Glomerular visceral epithelial cell (primary cell): ENCODE measurements around the gene TP63.

Experiments
- DNase-seq: peaks from one replicate; pipeline ENCODE4 v3.0.0-alpha.2; 2016; ENCODE audit errors: extremely low spot score

The TP63 gene

GRCh38 chr3:189809583-189809982 lies 178.4 kb downstream of the TP63 start:
- no peak for DNase-seq

DNA sequence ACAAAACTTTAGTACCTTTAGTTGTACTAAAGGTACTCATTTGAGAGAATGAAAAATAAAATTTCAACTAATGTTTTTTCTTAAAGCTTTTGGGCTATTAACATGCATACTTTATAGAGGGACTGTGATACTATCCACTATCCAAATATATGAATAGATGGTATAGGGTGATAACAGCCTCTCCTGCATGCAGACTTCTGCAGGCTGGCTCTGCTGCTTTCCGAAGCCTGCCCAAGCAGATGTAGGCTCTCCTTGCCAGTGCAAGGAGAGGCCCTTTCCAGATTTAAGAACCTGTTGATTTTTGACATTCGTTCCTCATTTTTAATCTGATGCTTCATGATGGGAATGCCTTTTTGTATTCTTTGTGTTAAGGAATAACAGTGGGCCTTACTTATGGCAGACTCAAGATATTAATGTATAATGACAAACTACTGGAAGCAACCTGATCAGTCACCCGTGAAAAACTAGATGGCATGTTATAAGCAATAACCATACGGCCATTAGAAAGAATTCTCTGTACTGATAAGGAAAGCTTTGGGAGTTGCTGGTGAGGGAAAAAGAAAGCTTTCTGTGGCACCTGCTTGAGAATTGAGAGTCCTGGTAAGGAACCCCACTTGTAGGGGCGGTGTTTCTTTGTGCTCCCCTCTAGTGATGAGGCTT lies 181.7 kb downstream of the TP63 start:
- DNase-seq, result no peak

DNA sequence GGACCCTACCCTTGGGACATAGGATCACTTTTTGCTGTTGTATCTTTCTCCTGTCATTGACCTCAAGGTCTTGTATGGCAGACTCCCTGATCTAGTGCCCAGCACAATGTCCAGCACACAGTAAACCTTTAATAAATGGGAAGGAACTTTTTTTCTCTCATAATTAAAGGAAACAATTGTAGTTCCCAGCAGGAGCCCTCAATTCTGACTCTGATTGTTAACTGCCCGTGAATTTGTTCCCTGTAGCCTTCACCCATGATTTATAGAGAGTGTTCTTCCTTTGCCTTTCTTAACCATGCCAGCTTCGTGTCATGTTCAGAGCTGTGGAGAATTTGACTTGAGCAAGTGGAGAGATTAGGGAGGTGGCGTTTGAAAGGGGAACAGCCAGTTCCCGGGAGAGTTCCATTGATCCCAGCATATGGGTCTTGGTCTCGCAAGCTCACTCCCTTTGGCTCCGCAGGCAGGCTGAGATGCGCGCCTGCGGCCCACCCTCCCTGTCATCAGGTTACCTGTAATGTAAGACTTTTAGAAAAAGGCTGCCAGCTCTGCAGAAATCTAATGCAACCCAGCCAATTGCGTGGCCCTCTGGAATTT lies 182.6 kb downstream of the TP63 start:
- DNase-seq, result no peak

- DNase-seq, result no peak
Measured at GRCh38 chr3:189820365-189820720, 189.2 kb downstream of the TP63 start.

- DNase-seq, result no peak
Measured at GRCh38 chr3:189821262-189821661, 190.1 kb downstream of the TP63 start.

DNA sequence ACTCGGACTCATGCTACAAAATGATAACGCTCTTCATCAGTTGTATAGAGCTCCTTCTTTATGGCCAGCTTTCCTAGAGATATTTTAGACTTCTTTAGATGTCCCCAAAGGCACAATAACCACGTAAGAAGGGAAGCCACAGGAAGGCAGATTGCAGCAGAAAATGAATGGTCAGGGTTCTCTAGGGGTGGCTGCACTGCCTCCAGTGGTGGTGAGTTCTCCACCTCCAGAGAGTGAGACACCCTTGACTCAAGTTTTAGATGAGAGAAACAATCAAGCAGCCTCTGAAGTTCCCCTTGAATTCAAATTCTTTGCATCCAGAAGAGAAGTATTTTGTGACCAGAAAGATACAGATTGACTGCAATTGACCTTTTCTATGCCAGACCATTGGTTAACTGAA lies 191.5 kb downstream of the TP63 start:
- DNase-seq, result no peak

- peak; percentile 86 for DNase-seq
Measured at GRCh38 chr3:189824629-189825312, 193.6 kb downstream of the TP63 start.

DNA sequence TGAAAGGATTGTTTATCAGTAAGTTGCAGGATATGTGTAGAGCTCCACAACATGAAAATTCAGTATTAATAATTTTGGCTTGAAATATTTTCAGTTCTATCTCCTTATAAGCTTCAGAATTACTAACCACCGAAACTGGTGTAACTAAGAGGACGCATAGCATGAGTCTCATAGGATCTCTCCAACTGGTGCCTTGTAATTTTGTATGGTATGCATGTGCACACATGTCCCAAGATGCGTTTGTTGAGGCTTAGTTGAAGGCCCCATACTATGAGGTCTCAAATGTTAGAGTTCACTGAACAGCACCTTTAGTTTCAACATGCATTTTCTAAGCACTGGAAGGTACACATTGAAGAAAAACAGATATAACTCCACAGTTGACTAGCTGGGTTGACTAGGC lies 195.4 kb downstream of the TP63 start:
- DNase-seq, result no peak

DNA sequence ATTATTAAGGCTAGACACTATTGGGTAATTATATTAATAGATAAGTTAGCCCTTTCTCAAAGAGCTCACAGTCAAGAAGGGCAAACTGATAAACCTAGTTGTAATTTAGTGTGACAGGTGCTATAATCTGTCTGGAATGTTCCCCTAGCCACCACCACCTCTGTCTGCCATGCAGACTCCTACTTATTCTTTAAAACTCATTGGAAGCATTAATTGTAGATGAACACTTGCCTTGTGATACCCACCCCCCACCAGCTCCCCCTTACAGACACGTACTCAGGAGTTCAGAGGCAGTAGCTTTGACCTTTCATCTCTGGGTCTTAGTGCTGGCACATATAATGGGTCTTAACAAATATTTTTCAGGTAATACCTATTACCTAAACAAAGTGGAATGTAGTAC lies 195.9 kb downstream of the TP63 start:
- DNase-seq, result no peak

GRCh38 chr3:189830401-189830800 lies 199.2 kb downstream of the TP63 start:
- no peak for DNase-seq

- no peak for DNase-seq
Measured at GRCh38 chr3:189833266-189833665, 202.1 kb downstream of the TP63 start.

DNA sequence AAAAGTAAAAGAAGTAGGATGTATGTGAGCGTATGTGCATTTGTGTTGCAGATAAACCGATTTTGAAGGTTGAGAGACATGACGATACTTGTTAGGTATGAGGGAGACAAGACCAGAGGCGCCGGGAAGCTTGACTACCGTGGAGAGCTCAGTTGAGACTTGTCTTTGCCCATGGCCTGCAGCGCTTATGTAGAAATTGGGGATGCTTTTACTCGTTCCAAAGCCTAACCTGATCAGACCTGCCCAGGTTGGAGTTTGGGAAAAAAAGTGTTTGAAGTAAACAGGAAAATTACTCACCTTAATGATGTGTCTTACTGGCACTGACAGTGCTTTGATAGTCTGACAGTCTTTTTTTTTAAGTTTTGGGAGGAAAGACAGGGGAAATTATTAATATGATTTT lies 202.8 kb downstream of the TP63 start:
- DNase-seq, result no peak

DNA sequence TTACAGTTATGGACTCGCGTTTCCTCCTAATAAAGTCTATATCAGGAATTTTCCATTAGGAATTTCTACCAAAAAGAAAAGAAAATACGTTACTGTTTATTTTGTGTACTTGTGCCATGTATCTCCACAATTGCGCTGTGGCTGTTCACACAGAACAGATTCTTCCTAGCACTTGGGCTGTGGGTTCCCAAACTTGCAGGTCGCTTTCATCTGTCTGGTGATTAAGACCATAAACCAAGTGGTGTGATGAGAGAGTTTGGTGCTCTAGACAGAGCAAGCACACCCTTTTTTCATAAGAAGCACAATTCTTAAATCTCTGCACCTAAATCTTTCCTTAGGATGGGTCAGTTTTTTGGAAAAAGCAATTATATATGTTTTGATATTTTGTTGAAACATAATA lies 203.3 kb downstream of the TP63 start:
- DNase-seq, result no peak

GRCh38 chr3:189836795-189837194 lies 205.6 kb downstream of the TP63 start:
- DNase-seq, result no peak

GRCh38 chr3:189838291-189838690 lies 207.1 kb downstream of the TP63 start:
- DNase-seq, result no peak

- DNase-seq, result peak; percentile 69
Measured at GRCh38 chr3:189839576-189839975, 208.4 kb downstream of the TP63 start.

DNA sequence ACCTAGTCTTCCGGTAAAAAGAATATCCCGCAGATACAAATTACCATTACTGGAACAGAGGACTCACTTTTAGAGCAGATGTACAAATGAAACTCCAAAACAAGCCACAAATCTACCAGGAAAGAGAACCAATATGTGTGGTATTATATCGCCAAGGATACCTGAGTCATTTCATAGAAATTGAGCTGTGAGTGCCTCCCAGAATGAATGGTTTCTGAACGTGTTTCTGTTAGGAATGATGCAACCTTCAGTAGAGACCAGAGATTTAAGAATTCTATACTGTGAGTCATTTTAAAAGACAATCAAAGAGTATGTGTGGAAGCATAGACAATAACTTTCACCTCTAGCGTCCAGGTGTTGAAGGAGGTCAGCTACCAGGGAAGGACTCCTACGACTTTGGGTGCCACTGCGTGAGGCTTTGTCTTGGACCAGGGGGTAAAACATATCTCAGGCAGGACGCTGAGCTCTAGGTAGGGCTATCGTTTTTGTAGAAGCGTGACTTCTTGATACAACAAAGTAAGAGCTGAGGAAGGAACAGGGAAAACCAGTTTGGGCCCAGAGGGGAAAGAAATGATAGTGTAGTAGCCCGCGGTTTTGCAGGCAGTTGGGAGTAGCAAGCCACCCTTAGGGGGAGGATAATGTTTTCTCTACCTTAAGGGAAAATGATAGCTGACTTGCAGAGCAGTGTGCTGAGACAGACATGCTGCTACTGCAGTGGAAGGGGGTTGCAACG lies 210.4 kb downstream of the TP63 start:
- peak; percentile 35 for DNase-seq

DNA sequence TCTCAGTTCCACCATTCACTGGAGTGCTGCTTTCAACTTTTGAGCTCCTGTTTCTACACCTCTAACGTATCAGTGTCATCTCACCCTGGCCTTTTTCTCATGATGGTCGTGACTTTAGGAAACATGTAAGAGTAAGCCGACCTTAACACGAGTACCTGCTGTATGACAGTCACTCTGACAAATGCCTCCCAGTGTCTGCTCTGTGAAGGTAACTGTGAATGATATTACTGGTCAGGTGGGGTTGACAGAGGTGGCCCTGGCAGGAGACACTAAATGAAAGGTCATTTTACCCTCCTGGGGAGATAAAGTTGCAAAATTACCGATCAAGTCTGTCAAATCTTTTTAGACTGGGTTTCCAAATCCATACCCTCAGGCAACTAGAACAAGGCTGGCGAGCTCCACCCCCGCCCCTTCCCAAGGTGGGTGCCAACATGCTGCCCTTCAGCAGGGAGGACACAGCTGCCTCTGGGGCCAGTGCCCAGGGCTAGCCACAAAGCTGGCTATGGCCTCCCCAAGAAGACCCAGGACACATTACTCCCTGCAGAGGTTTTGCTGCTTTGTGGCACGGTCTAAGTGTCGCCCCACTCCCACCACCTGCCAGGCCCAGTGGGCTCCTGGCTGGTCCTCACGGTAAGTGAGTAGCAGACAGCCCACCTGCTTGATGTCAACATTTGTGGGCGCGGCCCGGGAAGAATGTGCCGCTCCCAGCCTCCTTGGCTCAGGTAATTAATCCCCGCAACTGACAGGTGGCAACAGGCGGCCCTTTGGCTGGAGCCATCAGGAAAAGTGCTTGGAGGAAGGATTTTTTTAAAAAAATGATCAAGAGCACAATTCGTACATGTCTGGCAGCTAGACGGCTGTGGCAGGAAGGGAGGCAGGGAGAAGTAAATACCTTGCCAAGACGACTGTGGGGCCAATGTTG lies 211.8 kb downstream of the TP63 start:
- no peak for DNase-seq

DNA sequence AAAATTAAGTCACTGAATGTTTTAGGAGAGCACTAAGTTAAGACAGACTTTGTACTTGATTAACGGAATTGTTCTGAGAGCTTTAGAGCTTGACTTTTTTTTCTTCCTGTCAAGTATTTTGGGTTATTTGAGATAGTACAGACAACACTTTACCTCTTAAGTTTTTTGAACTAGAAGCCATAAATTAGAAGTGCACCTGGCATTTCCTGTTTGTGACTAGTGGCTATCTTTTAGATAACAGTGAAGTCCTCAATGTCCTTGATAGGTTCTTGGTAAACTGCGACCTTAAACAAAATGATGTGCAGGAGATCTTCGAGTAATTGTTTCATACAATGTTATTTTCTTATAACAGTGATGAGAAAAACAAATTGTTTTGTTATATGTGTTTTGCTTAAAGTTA lies 213.9 kb downstream of the TP63 start:
- DNase-seq, result no peak

DNA sequence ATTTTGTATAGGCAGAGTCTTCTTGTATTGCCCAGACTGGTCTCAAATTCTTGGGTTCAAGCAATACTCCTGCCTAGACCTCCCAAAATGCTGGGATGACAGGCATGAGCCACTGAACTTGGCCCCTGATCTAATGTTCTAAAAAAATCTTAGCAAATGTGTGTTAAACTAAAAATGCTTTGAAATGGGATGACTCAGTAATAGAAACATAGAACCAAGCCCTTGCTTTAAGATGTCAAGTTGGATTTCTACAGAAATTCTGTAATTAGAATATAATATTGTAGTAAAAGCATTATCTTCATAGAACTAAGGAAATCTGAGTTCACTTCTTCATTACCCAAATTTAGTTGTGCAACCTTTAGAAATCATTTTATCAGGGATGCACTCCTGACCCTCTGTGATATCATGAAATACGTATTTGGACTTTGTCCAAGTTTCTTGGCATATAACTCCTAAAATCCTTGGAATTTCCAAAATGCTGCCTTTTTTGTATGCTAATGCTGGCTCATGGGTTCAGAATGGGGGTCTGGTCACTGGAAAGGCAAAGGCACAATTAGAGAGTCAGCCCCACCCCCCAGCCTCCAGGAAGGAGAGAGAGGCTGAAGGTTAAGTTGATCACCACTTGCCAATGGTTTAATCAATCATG lies 217.3 kb downstream of the TP63 start:
- DNase-seq, result no peak

- no peak for DNase-seq
Measured at GRCh38 chr3:189849262-189849661, 218.1 kb downstream of the TP63 start.
